GM12873 (cell line): ENCODE results near the gene HECW1.

Experiments
- CTCF ChIP-seq: IDR thresholded peaks from 2 replicates; pipeline ENCODE4 v1.5.1; 2012; ENCODE audit warnings: low read depth, mild to moderate bottlenecking, moderate library complexity, low read length, control low read depth; ENCODE audit not compliant: insufficient read depth; ENCODE audit errors: missing control alignments

The HECW1 gene

GRCh38 chr7:43392638-43393330, 280.3 kb downstream of the HECW1 start:
- TF ChIP-seq CTCF = no peak

- no peak for TF ChIP-seq CTCF
These were observed 282.1 kb downstream of the HECW1 start for GRCh38 chr7:43394441-43395130.

GRCh38 chr7:43395351-43395750, 282.9 kb downstream of the HECW1 start:
- no peak for TF ChIP-seq CTCF

- TF ChIP-seq CTCF = no peak
These were observed 283.8 kb downstream of the HECW1 start for GRCh38 chr7:43396187-43396740.

- no peak for TF ChIP-seq CTCF
These were observed 286.4 kb downstream of the HECW1 start for GRCh38 chr7:43398831-43399230.

- no peak for TF ChIP-seq CTCF
These were observed 293.5 kb downstream of the HECW1 start for GRCh38 chr7:43405948-43406347.

- no peak for TF ChIP-seq CTCF
These were observed 294.5 kb downstream of the HECW1 start for GRCh38 chr7:43406961-43407360.
